Spleen (tissue), 11 donors: ENCODE data around the gene KIF14. TPM values are rescaled to one million over a fixed set of nuclear protein-coding genes. Genes with fewer than 3 reads are reported as not detected.

Source experiments
- DNase-seq: peaks from one replicate; pipeline ENCODE4 v3.0.0-alpha.2; 2020
- H3K27ac ChIP-seq, 8 donors: fragments of 200-600 bp; sonication (generic) in 7 of 8; 1 replicate in 4 of 8; 2 replicates in 4 of 8; pipeline versions ENCODE4 v1.5.0 to v1.8.0; 2016 to 2021; ENCODE audit warnings: inconsistent platforms in 4 of 8, mild to moderate bottlenecking in 4 of 8, moderate library complexity in 1 of 8
- H3K27me3 ChIP-seq, 7 donors: fragments of 200-600 bp; sonication (generic) in 6 of 7; replicated peaks in 1 of 7; 1 replicate in 4 of 7; 2 replicates in 3 of 7; pipeline versions ENCODE4 v1.5.0 to v1.8.0; 2016 to 2021; ENCODE audit warnings: inconsistent platforms in 3 of 7, mild to moderate bottlenecking in 1 of 7
- H3K36me3 ChIP-seq, 6 donors: fragments of 200-600 bp; sonication (generic) in 5 of 6; 1 replicate in 4 of 6; 2 replicates in 2 of 6; pipeline versions ENCODE4 v1.5.0 to v1.8.0; 2016 to 2021; ENCODE audit warnings: inconsistent platforms in 2 of 6
- H3K4me1 ChIP-seq, 6 donors: fragments of 200-600 bp; sonication (generic) in 5 of 6; 1 replicate in 3 of 6; 2 replicates in 3 of 6; pipeline versions ENCODE4 v1.5.0 to v1.8.0; 2016 to 2021; ENCODE audit warnings: inconsistent platforms in 3 of 6
- H3K4me3 ChIP-seq, 8 donors: fragments of 200-600 bp; sonication (generic) in 7 of 8; 1 replicate in 4 of 8; 2 replicates in 4 of 8; pipeline versions ENCODE4 v1.5.0 to v1.8.0; 2016 to 2021; ENCODE audit warnings: inconsistent platforms in 4 of 8, mild to moderate bottlenecking in 4 of 8, moderate library complexity in 2 of 8
- H3K9me3 ChIP-seq, 8 donors: fragments of 200-600 bp; sonication (generic) in 7 of 8; 1 replicate in 4 of 8; 2 replicates in 4 of 8; pipeline versions ENCODE4 v1.5.0 to v1.8.0; 2016 to 2021; ENCODE audit warnings: inconsistent platforms in 4 of 8
- POLR2A ChIP-seq, 3 donors: fragments of 450-650 bp; IDR thresholded peaks; one replicate each; pipeline ENCODE4 v1.5.1; 2017; ENCODE audit warnings: antibody characterized with exemption in 3 of 3, mild to moderate bottlenecking in 1 of 3
- POLR2AphosphoS5 ChIP-seq, 3 donors: sonication (generic); formaldehyde crosslinking; IDR thresholded peaks; one replicate each; pipeline ENCODE4 v1.5.1; 2017; ENCODE audit warnings: antibody characterized with exemption in 3 of 3
- WGBS, 5 donors: extraction: QIAGEN DNeasy Blood & Tissue Kit in 3 of 5; methylation state at CpG; one replicate each; pipeline versions ENCODE4 v1.1.5 to v1.1.7; 2013 to 2018; 5-methylcytosine and 5-hydroxymethylcytosine counted together
- intact Hi-C: fragments of 100-400 bp; cut with DNase I; formaldehyde crosslinking; loops from one replicate; pipeline ENCODE4 v1.15.0; 2023; ENCODE audit warnings: low total_unique reads
- polyA plus RNA-seq, 3 donors: library from polyadenylated mRNA; stranded (reverse); fragments of 200-250 nt; gene quantifications; one replicate each; pipeline ENCODE4 v1.2.1, GENCODE V29; 2013
- total RNA-seq, 7 donors: library from RNA; depleted of rRNA in 3 of 7; stranded (reverse); fragments of >200 nt in 3 of 7; fragmentation: NEBNext Ultra II Directional in 4 of 7; extraction: Animal tissue kit (Norgen Biotek cat#: 25700) in 4 of 7; gene quantifications; one replicate each; pipeline versions ENCODE4 v1.1.0 to v1.2.1, GENCODE V29; 2016 to 2021
- TF ChIP-seq, protein P1 (sequence below), 11 experiments: fragments of 200-600 bp in 7 of 11; fragments of 450-650 bp in 4 of 11; sonication (generic) in 4 of 11; IDR thresholded peaks in 8 of 11; conservative IDR thresholded peaks in 3 of 11; 1 replicate in 7 of 11; 2 replicates in 4 of 11; pipeline versions ENCODE4 v1.4.0 to v1.8.0; 2016 to 2021; ENCODE audit warnings: antibody characterized with exemption in 11 of 11, inconsistent platforms in 4 of 11, mild to moderate bottlenecking in 1 of 11
- donor health status: healthy with polysubstance abuse.
- donor health status: DM: no; HTN: no; CAD: no; lungs with moderate emphysema.
- donor health status: DM: no; HTN: no; CAD: no.
- donor health status: Bipolar disorder and iron deficiency.
- donor health status: healthy.
- donor health status: DM: no; HTN: no; CAD: no.
- donor health status: DM: yes; HTN: yes; CAD: no.

The KIF14 gene
- total and polyA plus RNA-seq, 10 donors, result 0.09 to 3.3 (median 0.70) TPM

DNA sequence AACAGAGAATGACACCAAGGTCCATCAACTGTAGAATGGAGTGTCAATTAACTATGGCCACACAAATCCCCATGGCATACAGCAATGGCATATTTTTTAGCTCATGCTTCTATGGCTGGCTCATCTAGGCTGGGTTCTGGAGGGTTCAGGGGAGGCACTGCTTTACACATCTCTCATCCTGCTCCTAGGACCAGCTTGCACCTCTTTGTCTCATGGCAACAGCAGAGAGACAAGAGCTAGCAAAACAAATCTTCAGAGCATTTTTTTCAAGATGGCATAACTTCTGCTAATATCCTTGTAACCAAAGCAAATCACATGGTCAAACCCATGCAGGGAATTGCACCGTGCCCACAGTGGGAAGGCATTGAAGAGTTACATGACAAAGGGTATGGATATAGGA is 82.4 kb downstream of the KIF14 start:
- 82 to 100% (median 91%) methylated on average over 1 of the region's 1 CpG for WGBS, 5 donors
- no peak for DNase-seq
- TF ChIP-seq POLR2A (IDR thresholded peaks at IDR 0.05) (no peak), POLR2AphosphoS5 (IDR thresholded peaks at IDR 0.05) (no peak)
- TF ChIP-seq, protein P1, sequence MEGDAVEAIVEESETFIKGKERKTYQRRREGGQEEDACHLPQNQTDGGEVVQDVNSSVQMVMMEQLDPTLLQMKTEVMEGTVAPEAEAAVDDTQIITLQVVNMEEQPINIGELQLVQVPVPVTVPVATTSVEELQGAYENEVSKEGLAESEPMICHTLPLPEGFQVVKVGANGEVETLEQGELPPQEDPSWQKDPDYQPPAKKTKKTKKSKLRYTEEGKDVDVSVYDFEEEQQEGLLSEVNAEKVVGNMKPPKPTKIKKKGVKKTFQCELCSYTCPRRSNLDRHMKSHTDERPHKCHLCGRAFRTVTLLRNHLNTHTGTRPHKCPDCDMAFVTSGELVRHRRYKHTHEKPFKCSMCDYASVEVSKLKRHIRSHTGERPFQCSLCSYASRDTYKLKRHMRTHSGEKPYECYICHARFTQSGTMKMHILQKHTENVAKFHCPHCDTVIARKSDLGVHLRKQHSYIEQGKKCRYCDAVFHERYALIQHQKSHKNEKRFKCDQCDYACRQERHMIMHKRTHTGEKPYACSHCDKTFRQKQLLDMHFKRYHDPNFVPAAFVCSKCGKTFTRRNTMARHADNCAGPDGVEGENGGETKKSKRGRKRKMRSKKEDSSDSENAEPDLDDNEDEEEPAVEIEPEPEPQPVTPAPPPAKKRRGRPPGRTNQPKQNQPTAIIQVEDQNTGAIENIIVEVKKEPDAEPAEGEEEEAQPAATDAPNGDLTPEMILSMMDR (IDR thresholded peaks at IDR 0.05 in 8 of 11, conservative IDR thresholded peaks at IDR 0.05 in 3 of 11), result no peak

DNA sequence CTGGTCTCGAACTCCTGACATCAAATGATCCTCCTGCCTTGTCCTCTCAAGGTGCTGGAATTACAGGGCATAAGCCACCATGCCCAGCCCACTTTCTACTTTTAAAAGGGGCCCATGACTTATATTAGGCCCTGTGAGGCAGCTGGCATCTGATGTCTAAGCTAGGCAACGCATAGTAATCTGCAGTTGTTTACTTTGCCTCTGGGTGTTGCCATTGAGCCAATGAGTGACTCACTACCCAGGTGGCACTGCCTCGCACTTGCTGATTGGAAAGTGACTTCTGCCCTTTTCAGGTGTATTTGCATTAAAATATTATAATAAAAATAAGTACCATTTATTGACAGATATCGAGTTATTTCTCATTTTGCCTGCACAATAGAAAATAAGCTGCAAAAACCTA is 84.9 kb downstream of the KIF14 start:
- TF ChIP-seq, protein P1 (IDR thresholded peaks at IDR 0.05 in 8 of 11, conservative IDR thresholded peaks at IDR 0.05 in 3 of 11), result no peak
- no peak for TF ChIP-seq POLR2A (IDR thresholded peaks at IDR 0.05)
- TF ChIP-seq POLR2AphosphoS5 (IDR thresholded peaks at IDR 0.05), result no peak
- H3K4me3 ChIP-seq, result no peak overlapping the region
- no peak for DNase-seq
- H3K36me3 ChIP-seq, result no peaks in the 10 kb centered on the region
- intact Hi-C loops, result no loop called here
- 67 to 86% (median 80%) methylated on average over 4 of the region's 4 CpGs for WGBS, 5 donors
- H3K9me3 ChIP-seq, result peaks cover 0 to 5% (median 0%) of the 10 kb centered on the region in 8 donors
- no peak overlapping the region for H3K27ac ChIP-seq
- H3K27me3 ChIP-seq, result no peaks in the 10 kb centered on the region
- peaks cover 0 to 9% (median 0%) of the 10 kb centered on the region in 6 donors for H3K4me1 ChIP-seq

More for the DNA sequence above, 82.4 kb downstream of the KIF14 start:
- no peak overlapping the region for H3K4me3 ChIP-seq
- no peaks in the 10 kb centered on the region for H3K4me1 ChIP-seq
- H3K27ac ChIP-seq, result no peak overlapping the region
- H3K9me3 ChIP-seq, result peaks cover 0 to 5% (median 0%) of the 10 kb centered on the region in 8 donors
- intact Hi-C loops, result no loop called here
- no peaks in the 10 kb centered on the region for H3K27me3 ChIP-seq
- no peaks in the 10 kb centered on the region for H3K36me3 ChIP-seq

DNA sequence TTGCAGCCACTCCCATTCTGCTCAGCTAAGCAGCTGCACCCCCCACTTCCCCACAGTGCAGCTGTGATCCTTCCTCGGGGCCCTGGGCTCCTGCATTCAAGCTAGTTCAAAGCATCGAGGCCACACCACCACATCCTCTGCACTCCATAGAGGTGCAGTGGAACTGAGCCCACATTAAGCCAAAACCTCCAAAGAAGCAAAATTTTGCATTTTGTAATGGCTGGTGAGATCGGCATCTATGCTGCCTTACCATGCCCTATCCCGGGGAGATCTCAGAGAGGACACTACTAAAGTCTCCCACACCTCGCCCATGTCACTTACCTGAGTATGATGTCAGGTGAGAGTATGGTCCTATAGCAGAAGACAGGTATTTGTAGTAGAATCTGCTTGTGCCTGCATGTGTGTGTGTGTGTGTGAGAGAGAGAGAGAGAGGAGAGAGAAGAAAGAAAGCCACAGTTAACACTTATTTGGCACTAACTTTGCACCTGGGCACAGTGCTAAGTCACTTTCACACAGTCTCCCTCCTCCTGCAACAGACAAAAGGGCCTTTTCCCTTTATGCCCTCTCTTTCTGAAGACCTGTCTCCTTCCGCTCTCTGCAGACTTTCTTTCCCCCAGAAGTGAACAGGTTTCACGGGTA is 89.8 kb downstream of the KIF14 start:
- intact Hi-C loops, result no loop called here
- H3K36me3 ChIP-seq, result no peaks in the 10 kb centered on the region
- TF ChIP-seq POLR2A (IDR thresholded peaks at IDR 0.05), result no peak
- TF ChIP-seq, protein P1 (IDR thresholded peaks at IDR 0.05 in 8 of 11, conservative IDR thresholded peaks at IDR 0.05 in 3 of 11), result no peak
- TF ChIP-seq POLR2AphosphoS5 (IDR thresholded peaks at IDR 0.05), result no peak
- peak overlapping the region in 2 of 8 donors; percentile 13 to 41 for H3K27ac ChIP-seq
- H3K9me3 ChIP-seq, result no peaks in the 10 kb centered on the region
- peak; percentile 78 for DNase-seq
- H3K4me1 ChIP-seq, result peaks cover 0 to 16% (median 0%) of the 10 kb centered on the region in 6 donors
- no peak overlapping the region for H3K4me3 ChIP-seq
- no peaks in the 10 kb centered on the region for H3K27me3 ChIP-seq
- 46 to 60% (median 54%) methylated on average over 7 of the region's 7 CpGs for WGBS, 5 donors

DNA sequence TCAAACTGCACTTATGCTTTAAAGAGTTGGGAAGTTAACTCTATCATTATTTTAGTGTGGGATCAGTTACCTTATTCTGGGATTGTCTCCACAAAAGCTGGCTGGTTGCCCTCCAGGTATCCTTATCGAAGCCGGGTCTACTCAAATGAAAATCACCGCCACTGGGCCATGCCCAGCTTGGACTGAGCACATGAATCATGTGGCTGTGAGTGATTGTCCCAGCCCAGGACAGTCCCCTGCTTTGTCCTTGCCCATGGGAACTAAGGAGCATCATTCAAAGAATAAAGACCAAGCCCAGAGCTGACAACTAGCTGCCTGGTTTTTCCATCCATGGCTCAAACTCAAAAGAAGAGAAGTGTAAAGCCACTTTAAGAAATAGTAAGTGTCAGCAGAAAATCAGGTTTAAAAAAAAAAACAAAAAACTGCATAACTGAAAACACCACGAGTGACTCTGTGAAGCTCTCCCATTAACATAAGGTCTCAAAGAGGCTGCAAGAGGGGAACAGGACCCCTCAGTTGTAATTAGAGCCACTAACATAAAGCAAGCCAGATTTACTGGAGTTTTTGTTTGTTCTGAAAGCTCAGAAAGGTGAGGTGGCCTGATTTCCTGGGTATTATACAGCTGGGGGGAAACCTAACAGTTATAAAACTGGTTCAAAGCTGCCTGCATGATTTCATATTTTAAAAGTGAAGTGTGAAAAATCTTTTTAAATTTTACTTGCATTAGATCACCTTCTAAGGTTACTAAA is 91.5 kb downstream of the KIF14 start:
- DNase-seq, result no peak
- TF ChIP-seq, protein P1 (IDR thresholded peaks at IDR 0.05 in 8 of 11, conservative IDR thresholded peaks at IDR 0.05 in 3 of 11), result no peak
- TF ChIP-seq POLR2AphosphoS5 (IDR thresholded peaks at IDR 0.05) (no peak), POLR2A (IDR thresholded peaks at IDR 0.05) (no peak)
- no peak overlapping the region for H3K4me3 ChIP-seq
- H3K27me3 ChIP-seq, result no peaks in the 10 kb centered on the region
- H3K36me3 ChIP-seq, result no peaks in the 10 kb centered on the region
- no peak overlapping the region for H3K27ac ChIP-seq
- H3K4me1 ChIP-seq, result peaks cover 0 to 16% (median 0%) of the 10 kb centered on the region in 6 donors
- intact Hi-C loops, result no loop called here
- WGBS, 5 donors, result 72 to 82% (median 79%) methylated on average over 4 of the region's 4 CpGs
- H3K9me3 ChIP-seq, result no peaks in the 10 kb centered on the region
